Gastroesophageal sphincter (tissue), 3 donors: ENCODE results near the gene MBTPS1.

Experiments
- EP300 ChIP-seq: sonication (generic); formaldehyde crosslinking; IDR thresholded peaks from one replicate; pipeline ENCODE4 v1.6.1; 2017; ENCODE audit warnings: antibody characterized with exemption, mild to moderate bottlenecking
- POLR2A ChIP-seq, 2 donors: fragments of 450-650 bp; IDR thresholded peaks; one replicate each; pipeline ENCODE4 v1.6.1; 2017; ENCODE audit warnings: antibody characterized with exemption in 2 of 2, mild to moderate bottlenecking in 2 of 2, moderate library complexity in 1 of 2
- POLR2AphosphoS5 ChIP-seq: sonication (generic); formaldehyde crosslinking; IDR thresholded peaks from one replicate; pipeline ENCODE4 v1.6.1; 2017; ENCODE audit warnings: antibody characterized with exemption
- TF ChIP-seq, protein P1 (sequence below), 4 experiments: fragments of 200-600 bp in 2 of 4; fragments of 450-650 bp in 2 of 4; sonication (generic) in 1 of 4; IDR thresholded peaks; one replicate each; pipeline ENCODE4 v1.5.1; 2017 to 2019; ENCODE audit warnings: antibody characterized with exemption in 4 of 4, mild to moderate bottlenecking in 2 of 4, moderate library complexity in 2 of 4

GRCh38 chr16:84020353-84020752 is 96.4 kb downstream of the MBTPS1 start:
- TF ChIP-seq, protein P1, sequence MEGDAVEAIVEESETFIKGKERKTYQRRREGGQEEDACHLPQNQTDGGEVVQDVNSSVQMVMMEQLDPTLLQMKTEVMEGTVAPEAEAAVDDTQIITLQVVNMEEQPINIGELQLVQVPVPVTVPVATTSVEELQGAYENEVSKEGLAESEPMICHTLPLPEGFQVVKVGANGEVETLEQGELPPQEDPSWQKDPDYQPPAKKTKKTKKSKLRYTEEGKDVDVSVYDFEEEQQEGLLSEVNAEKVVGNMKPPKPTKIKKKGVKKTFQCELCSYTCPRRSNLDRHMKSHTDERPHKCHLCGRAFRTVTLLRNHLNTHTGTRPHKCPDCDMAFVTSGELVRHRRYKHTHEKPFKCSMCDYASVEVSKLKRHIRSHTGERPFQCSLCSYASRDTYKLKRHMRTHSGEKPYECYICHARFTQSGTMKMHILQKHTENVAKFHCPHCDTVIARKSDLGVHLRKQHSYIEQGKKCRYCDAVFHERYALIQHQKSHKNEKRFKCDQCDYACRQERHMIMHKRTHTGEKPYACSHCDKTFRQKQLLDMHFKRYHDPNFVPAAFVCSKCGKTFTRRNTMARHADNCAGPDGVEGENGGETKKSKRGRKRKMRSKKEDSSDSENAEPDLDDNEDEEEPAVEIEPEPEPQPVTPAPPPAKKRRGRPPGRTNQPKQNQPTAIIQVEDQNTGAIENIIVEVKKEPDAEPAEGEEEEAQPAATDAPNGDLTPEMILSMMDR (IDR thresholded peaks at IDR 0.05), result no peak
- TF ChIP-seq POLR2A (IDR thresholded peaks at IDR 0.05) (no peak), POLR2AphosphoS5 (no peak), EP300 (no peak)
